ENCODE results near the gene KRT3.

DNA sequence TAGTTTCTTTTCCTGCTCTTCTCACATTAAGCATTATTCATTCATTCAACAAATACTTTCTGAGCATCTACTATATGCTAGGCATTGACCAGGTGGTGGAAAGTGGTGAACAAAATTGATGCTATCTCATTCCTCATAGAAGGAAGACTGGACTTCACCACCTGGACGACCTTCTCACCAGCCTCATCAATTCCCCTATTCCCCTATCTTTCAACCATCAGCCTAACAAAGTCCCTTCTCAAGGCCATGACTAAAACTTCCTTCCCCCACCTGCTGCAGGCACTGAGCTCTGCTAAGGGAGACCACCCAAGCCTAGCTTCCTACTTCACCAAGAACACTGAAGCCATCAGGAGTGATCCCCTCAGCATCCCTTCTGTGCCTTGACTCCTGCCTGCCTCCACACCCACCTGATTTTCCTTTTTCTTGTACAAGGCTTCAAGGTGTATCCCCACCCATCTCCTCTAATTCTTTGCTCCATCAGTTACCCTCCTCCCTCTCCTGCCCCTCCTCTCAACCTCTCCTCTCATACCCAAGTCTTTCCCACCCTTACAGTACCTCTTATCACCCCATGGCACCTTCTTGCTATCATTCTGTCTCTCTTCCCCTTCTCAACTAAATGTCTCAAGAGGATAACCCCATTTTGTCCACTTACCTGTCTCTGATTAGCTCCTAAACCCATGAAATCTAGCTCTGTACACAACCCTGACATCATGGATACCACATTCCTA is 38.3 kb downstream of the KRT3 start:
- TF ChIP-seq, protein P1, sequence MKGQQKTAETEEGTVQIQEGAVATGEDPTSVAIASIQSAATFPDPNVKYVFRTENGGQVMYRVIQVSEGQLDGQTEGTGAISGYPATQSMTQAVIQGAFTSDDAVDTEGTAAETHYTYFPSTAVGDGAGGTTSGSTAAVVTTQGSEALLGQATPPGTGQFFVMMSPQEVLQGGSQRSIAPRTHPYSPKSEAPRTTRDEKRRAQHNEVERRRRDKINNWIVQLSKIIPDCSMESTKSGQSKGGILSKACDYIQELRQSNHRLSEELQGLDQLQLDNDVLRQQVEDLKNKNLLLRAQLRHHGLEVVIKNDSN (CRISPR knock-in tag; IDR thresholded peaks at IDR 0.05): no peak
- TF ChIP-seq BRCA1 (IDR thresholded peaks at IDR 0.05) (no peak), BRCA1 (CRISPR knock-in tag; IDR thresholded peaks at IDR 0.05) (no peak), TSC22D4 (tag; IDR thresholded peaks at IDR 0.05) (no peak), POLR2A (conservative IDR thresholded peaks at IDR 0.05) (no peak), MYC (IDR thresholded peaks at IDR 0.05; ENCODE audit: low read depth, low read length) (no peak), MYC (CRISPR knock-in tag; IDR thresholded peaks at IDR 0.05; ENCODE audit: borderline replicate concordance, low read depth) (no peak), EZH2 (IDR thresholded peaks at IDR 0.05; ENCODE audit: borderline replicate concordance, low read depth, low read length) (no peak), EP300 (IDR thresholded peaks at IDR 0.05; ENCODE audit: low read length) (no peak), ZNF589 (CRISPR knock-in tag; IDR thresholded peaks at IDR 0.05; ENCODE audit: low read depth) (no peak), ZNF165 (CRISPR knock-in tag; IDR thresholded peaks at IDR 0.05; ENCODE audit: borderline replicate concordance) (no peak), ETV5 (CRISPR knock-in tag; IDR thresholded peaks at IDR 0.05; ENCODE audit: low read depth) (no peak), JUND (IDR thresholded peaks at IDR 0.05; ENCODE audit: borderline replicate concordance, low read depth, low read length) (no peak), JUND (tag; IDR thresholded peaks at IDR 0.05; ENCODE audit: borderline replicate concordance, low read depth, low read length) (no peak), TAF9B (IDR thresholded peaks at IDR 0.05; ENCODE audit: partially characterized antibody) (no peak)
- TF ChIP-seq, protein P2, sequence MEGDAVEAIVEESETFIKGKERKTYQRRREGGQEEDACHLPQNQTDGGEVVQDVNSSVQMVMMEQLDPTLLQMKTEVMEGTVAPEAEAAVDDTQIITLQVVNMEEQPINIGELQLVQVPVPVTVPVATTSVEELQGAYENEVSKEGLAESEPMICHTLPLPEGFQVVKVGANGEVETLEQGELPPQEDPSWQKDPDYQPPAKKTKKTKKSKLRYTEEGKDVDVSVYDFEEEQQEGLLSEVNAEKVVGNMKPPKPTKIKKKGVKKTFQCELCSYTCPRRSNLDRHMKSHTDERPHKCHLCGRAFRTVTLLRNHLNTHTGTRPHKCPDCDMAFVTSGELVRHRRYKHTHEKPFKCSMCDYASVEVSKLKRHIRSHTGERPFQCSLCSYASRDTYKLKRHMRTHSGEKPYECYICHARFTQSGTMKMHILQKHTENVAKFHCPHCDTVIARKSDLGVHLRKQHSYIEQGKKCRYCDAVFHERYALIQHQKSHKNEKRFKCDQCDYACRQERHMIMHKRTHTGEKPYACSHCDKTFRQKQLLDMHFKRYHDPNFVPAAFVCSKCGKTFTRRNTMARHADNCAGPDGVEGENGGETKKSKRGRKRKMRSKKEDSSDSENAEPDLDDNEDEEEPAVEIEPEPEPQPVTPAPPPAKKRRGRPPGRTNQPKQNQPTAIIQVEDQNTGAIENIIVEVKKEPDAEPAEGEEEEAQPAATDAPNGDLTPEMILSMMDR (IDR thresholded peaks at IDR 0.05 in 2 of 3, conservative IDR thresholded peaks at IDR 0.05 in 1 of 3; ENCODE audit: insufficient read depth in 2 of 3, low read depth in 1 of 3, low read length in 3 of 3): no peak
- TF ChIP-seq, protein P3, sequence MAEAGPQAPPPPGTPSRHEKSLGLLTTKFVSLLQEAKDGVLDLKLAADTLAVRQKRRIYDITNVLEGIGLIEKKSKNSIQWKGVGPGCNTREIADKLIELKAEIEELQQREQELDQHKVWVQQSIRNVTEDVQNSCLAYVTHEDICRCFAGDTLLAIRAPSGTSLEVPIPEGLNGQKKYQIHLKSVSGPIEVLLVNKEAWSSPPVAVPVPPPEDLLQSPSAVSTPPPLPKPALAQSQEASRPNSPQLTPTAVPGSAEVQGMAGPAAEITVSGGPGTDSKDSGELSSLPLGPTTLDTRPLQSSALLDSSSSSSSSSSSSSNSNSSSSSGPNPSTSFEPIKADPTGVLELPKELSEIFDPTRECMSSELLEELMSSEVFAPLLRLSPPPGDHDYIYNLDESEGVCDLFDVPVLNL (CRISPR knock-in tag; IDR thresholded peaks at IDR 0.05; ENCODE audit: low read depth): no peak
